H9 (cell line): Measurements from ENCODE around the gene RNF13. TPM values are rescaled to one million over a fixed set of nuclear protein-coding genes. Genes with fewer than 3 reads are reported as not detected.

ENCODE experiments used
- DNase-seq: peaks from one replicate; pipeline ENCODE4 v3.0.0-alpha.2; 2017
- H2AFZ ChIP-seq: one replicate; pipeline ENCODE4 v1.6.1; 2013; ENCODE audit warnings: mild to moderate bottlenecking, low read length, control low read depth, moderate library complexity
- H2AK5ac ChIP-seq: 2 replicates; pipeline ENCODE4 v1.6.1; 2013; ENCODE audit warnings: low read length, control low read depth, mixed read lengths; ENCODE audit not compliant: insufficient read length
- H2BK120ac ChIP-seq: one replicate; pipeline ENCODE4 v1.6.1; 2013; ENCODE audit warnings: low read depth, mild to moderate bottlenecking, low read length, control low read depth, inconsistent platforms; ENCODE audit not compliant: poor library complexity, severe bottlenecking
- H2BK12ac ChIP-seq: 2 replicates; pipeline ENCODE4 v1.6.1; 2013; ENCODE audit warnings: low read length, control low read depth, mixed read lengths, low read depth; ENCODE audit not compliant: insufficient read length
- H2BK15ac ChIP-seq: 2 replicates; pipeline ENCODE4 v1.6.1; 2013; ENCODE audit warnings: low read depth, low read length, control low read depth
- H2BK20ac ChIP-seq: one replicate; pipeline ENCODE4 v1.6.1; 2013; ENCODE audit warnings: low read depth, mild to moderate bottlenecking, low read length, control low read depth, inconsistent platforms; ENCODE audit not compliant: poor library complexity, severe bottlenecking
- H2BK5ac ChIP-seq: 2 replicates; pipeline ENCODE4 v1.6.1; 2013; ENCODE audit warnings: low read length, control low read depth, mixed read lengths; ENCODE audit not compliant: insufficient read length
- H3K14ac ChIP-seq: 2 replicates; pipeline ENCODE4 v1.6.1; 2013; ENCODE audit warnings: low read length, control low read depth; ENCODE audit not compliant: insufficient read depth
- H3K18ac ChIP-seq: 2 replicates; pipeline ENCODE4 v1.6.1; 2013; ENCODE audit warnings: low read depth, mild to moderate bottlenecking, mixed read lengths, low read length, control low read depth; ENCODE audit not compliant: insufficient read length
- H3K23ac ChIP-seq: 2 replicates; pipeline ENCODE4 v1.6.1; 2013; ENCODE audit warnings: low read length, control low read depth, mixed read lengths, low read depth; ENCODE audit not compliant: insufficient read length
- H3K23me2 ChIP-seq: 2 replicates; pipeline ENCODE4 v1.6.1; 2013; ENCODE audit warnings: low read depth, mild to moderate bottlenecking, mixed read lengths, low read length, control low read depth; ENCODE audit not compliant: insufficient read length, poor library complexity, severe bottlenecking
- H3K27ac ChIP-seq: 2 replicates; pipeline ENCODE4 v1.5.1; 2013; ENCODE audit warnings: low read length, control low read depth, mixed read lengths, low read depth; ENCODE audit not compliant: insufficient read length
- H3K27me3 ChIP-seq: 2 replicates; pipeline ENCODE4 v1.6.1; 2013; ENCODE audit warnings: low read length, control low read depth, inconsistent platforms; ENCODE audit not compliant: insufficient read depth
- H3K4ac ChIP-seq: 2 replicates; pipeline ENCODE4 v1.6.1; 2013; ENCODE audit warnings: low read depth, mild to moderate bottlenecking, control low read depth, inconsistent platforms, low read length, moderate library complexity
- H3K4me1 ChIP-seq: 2 replicates; pipeline ENCODE4 v1.6.1; 2013; ENCODE audit warnings: low read length, control low read depth, inconsistent platforms; ENCODE audit not compliant: insufficient read depth
- H3K4me2 ChIP-seq: 2 replicates; pipeline ENCODE4 v1.6.1; 2013; ENCODE audit warnings: low read length, control low read depth, mixed read lengths; ENCODE audit not compliant: insufficient read length, insufficient read depth
- H3K56ac ChIP-seq: 2 replicates; pipeline ENCODE4 v1.6.1; 2013; ENCODE audit warnings: low read depth, mild to moderate bottlenecking, mixed read lengths, low read length, control low read depth; ENCODE audit not compliant: insufficient read length
- H3K79me1 ChIP-seq: 2 replicates; pipeline ENCODE4 v1.6.1; 2013; ENCODE audit warnings: low read depth, mild to moderate bottlenecking, moderate library complexity, low read length, control low read depth, inconsistent platforms; ENCODE audit not compliant: insufficient read depth, poor library complexity, severe bottlenecking
- H3K79me2 ChIP-seq: 2 replicates; pipeline ENCODE4 v1.6.1; 2013; ENCODE audit warnings: low read length, control low read depth, inconsistent platforms; ENCODE audit not compliant: insufficient read depth
- H3K9ac ChIP-seq: 2 replicates; pipeline ENCODE4 v1.6.1; 2013; ENCODE audit warnings: low read length, control low read depth, mixed read lengths; ENCODE audit not compliant: insufficient read length; ENCODE audit errors: extremely low read depth
- H3K9me3 ChIP-seq: one replicate; pipeline ENCODE4 v1.6.1; 2013; ENCODE audit warnings: low read depth, low read length, inconsistent platforms; ENCODE audit not compliant: control insufficient read depth
- H3T11ph ChIP-seq: one replicate; pipeline ENCODE4 v1.6.1; 2013; ENCODE audit warnings: mild to moderate bottlenecking, low read length, control low read depth, inconsistent platforms
- H4K20me1 ChIP-seq: one replicate; pipeline ENCODE4 v1.6.1; 2013; ENCODE audit not compliant: control insufficient read depth, insufficient read length, insufficient read depth
- H4K5ac ChIP-seq: 2 replicates; pipeline ENCODE4 v1.6.1; 2013; ENCODE audit warnings: low read depth, mild to moderate bottlenecking, mixed read lengths, low read length, control low read depth; ENCODE audit not compliant: insufficient read length
- H4K8ac ChIP-seq: replicated peaks from 2 replicates; pipeline ENCODE4 v1.6.1; 2013; ENCODE audit warnings: low read length, control low read depth, mixed read lengths, low read depth; ENCODE audit not compliant: insufficient read length
- H4K91ac ChIP-seq: 2 replicates; pipeline ENCODE4 v1.6.1; 2013; ENCODE audit warnings: low read depth, mild to moderate bottlenecking, moderate library complexity, mixed read lengths, low read length, control low read depth; ENCODE audit not compliant: insufficient read length
- H3K27ac Mint-ChIP-seq, 3 experiments: 2 replicates in 2 of 3; 3 replicates in 1 of 3; pipeline ENCODE4 v1.8.0; 2020 to 2021; ENCODE audit warnings: mixed read lengths in 3 of 3, mild to moderate bottlenecking in 1 of 3, moderate library complexity in 1 of 3
- H3K27me3 Mint-ChIP-seq: 2 replicates; pipeline ENCODE4 v1.8.0; 2021; ENCODE audit warnings: low read depth, mild to moderate bottlenecking, moderate library complexity, mixed read lengths
- H3K36me3 Mint-ChIP-seq, 3 experiments: 2 replicates in 2 of 3; 3 replicates in 1 of 3; pipeline ENCODE4 v1.8.0; 2020 to 2021; ENCODE audit warnings: low read depth in 3 of 3, mixed read lengths in 3 of 3; ENCODE audit not compliant: insufficient read depth in 1 of 3
- H3K4me1 Mint-ChIP-seq, 2 experiments: 2 replicates each; pipeline ENCODE4 v1.8.0; 2020; ENCODE audit warnings: mixed read lengths in 2 of 2
- H3K4me3 Mint-ChIP-seq, 2 experiments: 2 replicates in 1 of 2; 3 replicates in 1 of 2; pipeline ENCODE4 v1.8.0; 2020 to 2021; ENCODE audit warnings: mild to moderate bottlenecking in 2 of 2, mixed read lengths in 2 of 2, moderate library complexity in 1 of 2
- H3K9me3 Mint-ChIP-seq, 2 experiments: 2 replicates in 1 of 2; 3 replicates in 1 of 2; pipeline ENCODE4 v1.8.0; 2020; ENCODE audit warnings: mild to moderate bottlenecking in 2 of 2, mixed read lengths in 2 of 2, moderate library complexity in 1 of 2
- WGBS: extraction: QIAGEN DNeasy Blood & Tissue Kit; methylation state at CpG from one replicate; pipeline ENCODE4 v1.1.7; 2013; ENCODE audit warnings: missing lambda C conversion rate, low lambda C conversion rate, mixed read lengths; ENCODE audit not compliant: insufficient read length; ENCODE audit errors: extremely low coverage; 5-methylcytosine and 5-hydroxymethylcytosine counted together
- total RNA-seq: library from RNA; stranded (reverse); gene quantifications from 2 replicates; pipeline ENCODE4 v1.2.1, GENCODE V29; 2021
- TF ChIP-seq, protein P1 (sequence below): fragments of 200-600 bp; sonication (generic); conservative IDR thresholded peaks from 3 replicates; pipeline ENCODE4 v1.8.0; 2021; ENCODE audit warnings: antibody characterized with exemption, mild to moderate bottlenecking

The RNF13 gene
- total RNA-seq, 1 experiment from 2014 or later: 23.4 TPM

DNA sequence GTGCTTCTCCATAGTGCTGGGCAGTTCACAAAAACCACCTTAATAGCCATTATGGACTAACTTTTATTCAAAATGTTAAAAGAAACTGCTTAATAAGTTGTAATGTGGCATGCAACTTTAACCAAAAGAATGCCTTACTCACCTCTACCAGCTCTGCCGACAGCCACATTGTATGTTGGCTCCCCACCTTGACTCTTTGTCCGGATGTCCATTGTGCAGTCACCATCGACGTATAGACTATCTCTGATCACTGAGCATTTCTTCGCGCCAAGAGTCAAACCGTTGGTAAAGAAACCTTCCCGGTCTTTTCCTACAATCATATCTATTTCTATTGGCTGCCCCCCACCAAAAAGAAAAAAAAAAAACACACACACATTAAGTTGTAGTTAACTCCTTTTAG is 155.2 kb downstream of the RNF13 start:
- Histone ChIP-seq H2BK5ac (no peak overlapping the region), H3K18ac (no peak overlapping the region), H3K4ac (no peak overlapping the region), H3K79me1 (peaks cover 4% of the 10 kb centered on the region), H3K9me3 (no peaks in the 10 kb centered on the region), H2BK12ac (no peak overlapping the region), H3T11ph (no peak overlapping the region), H3K79me2 (peaks cover 30% of the 10 kb centered on the region; the same call in 1 of the 2 replicates), H2BK120ac (no peak overlapping the region), H3K56ac (no peak overlapping the region), H3K23ac (no peak overlapping the region), H3K14ac (no peak overlapping the region), H3K9ac (peak overlapping the region; percentile 98), H3K4me2 (peak overlapping the region; percentile 98), H3K4me1 (peaks cover 2% of the 10 kb centered on the region; the same call in 1 of the 2 replicates), H4K20me1 (no peaks in the 10 kb centered on the region), H2AFZ (no peak overlapping the region), H3K27ac (no peak overlapping the region), H4K8ac (no peak overlapping the region), H2AK5ac (no peak overlapping the region), H2BK15ac (no peak overlapping the region), H4K91ac (no peak overlapping the region), H4K5ac (no peak overlapping the region), H3K23me2 (peaks cover 19% of the 10 kb centered on the region), H2BK20ac (no peak overlapping the region), H3K27me3 (no peaks in the 10 kb centered on the region)
- no CpG with 5 or more reads among the region's 8 CpGs for WGBS
- H3K4me3 Mint-ChIP-seq: peak overlapping the region; percentile 79 to 87
- TF ChIP-seq, protein P1, sequence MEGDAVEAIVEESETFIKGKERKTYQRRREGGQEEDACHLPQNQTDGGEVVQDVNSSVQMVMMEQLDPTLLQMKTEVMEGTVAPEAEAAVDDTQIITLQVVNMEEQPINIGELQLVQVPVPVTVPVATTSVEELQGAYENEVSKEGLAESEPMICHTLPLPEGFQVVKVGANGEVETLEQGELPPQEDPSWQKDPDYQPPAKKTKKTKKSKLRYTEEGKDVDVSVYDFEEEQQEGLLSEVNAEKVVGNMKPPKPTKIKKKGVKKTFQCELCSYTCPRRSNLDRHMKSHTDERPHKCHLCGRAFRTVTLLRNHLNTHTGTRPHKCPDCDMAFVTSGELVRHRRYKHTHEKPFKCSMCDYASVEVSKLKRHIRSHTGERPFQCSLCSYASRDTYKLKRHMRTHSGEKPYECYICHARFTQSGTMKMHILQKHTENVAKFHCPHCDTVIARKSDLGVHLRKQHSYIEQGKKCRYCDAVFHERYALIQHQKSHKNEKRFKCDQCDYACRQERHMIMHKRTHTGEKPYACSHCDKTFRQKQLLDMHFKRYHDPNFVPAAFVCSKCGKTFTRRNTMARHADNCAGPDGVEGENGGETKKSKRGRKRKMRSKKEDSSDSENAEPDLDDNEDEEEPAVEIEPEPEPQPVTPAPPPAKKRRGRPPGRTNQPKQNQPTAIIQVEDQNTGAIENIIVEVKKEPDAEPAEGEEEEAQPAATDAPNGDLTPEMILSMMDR: no peak
- H3K36me3 Mint-ChIP-seq: peaks cover 33 to 47% (median 34%) of the 10 kb centered on the region in 3 experiments
- H3K27ac Mint-ChIP-seq: peak overlapping the region; percentile 46 to 88 (median 87); a peak in 5 of 7 replicates
- no peaks in the 10 kb centered on the region; a peak in 1 of 5 replicates for H3K9me3 Mint-ChIP-seq
- no peaks in the 10 kb centered on the region for H3K27me3 Mint-ChIP-seq
- peaks cover 52 to 56% of the 10 kb centered on the region in 2 experiments for H3K4me1 Mint-ChIP-seq
- DNase-seq: no peak
